ENCODE data around the gene PDK2.
"Not testable (repeated sequence)": the region's sequence is repeated elsewhere in the genome, so short reads cannot be mapped to it uniquely, and the experiment has no call there.

The PDK2 gene

DNA sequence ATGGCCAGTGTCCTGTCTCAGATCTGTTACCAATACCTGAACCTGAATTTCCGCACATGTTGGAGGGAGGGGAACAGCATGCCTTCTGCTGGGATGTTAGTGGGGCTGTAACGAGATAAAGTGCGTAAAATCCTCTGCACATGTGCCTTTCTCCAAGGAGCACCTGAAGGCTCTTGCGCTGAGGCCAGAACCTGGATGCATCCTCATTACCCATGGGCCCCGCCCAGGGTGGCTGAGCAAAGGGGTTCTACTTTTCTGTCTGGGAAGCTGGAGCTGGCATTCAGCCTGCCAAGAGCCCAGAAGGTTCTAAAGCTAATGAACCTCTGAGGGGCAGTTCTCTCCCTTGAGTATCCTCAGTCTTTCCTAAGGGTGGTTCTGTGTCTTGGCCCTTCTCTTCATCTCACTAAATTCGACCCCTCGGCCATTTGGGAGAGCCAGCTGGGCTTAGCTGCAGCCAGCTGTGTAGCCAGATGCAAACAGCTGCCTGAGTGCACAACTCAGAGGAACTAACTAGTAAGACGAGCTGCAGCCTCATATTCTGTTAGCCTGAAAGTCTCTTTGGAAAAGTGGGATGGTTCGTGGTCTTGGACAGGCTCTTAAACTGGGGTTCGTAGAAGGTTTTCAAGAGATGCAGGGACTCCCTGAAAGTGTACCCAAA is 36.7 kb upstream of the PDK2 start:
- no peak for DNase-seq (ENCODE audit: low read depth)

- no peak for DNase-seq (ENCODE audit: low read depth)
Observed at GRCh38 chr17:50059256-50059655, 35.9 kb upstream of the PDK2 start.

GRCh38 chr17:50059759-50060273 is 35.3 kb upstream of the PDK2 start:
- DNase-seq (ENCODE audit: low read depth) = no peak

DNA sequence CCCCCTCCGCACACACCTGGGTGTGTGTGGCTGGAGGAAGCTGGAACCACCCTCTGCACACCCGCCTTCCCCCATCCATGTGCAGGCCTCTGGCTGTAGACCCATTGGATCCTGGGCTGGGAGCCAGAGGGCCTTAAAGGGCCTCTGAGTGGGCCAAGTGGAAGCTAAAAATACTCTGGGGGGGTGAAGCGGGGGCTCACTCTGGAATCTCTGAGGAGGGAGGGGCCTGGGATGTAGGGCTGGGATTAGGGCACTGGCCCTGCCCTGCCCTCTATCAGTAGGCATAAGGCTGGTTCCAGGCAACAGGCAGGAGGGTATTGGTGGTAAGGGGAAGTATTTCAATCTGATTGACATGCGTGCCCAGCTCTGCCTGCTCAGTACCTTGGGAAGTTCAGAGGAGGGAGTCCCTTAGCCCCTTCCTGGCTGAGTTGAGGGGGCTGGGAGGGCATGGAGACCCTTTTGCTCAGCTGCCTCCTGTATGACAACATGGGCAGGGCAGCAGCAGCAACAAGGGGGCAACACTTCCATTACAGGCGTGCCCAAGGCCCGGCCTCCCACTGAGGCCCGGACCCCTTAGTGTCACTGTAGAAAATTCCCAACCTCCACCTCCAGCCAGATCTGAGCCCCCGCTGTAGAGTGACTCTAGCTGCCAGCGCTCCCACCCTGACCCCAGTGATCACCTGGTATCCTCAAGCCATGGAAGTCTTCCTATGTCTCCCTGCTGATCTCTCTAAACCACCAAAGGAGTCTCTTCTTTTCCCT is 34.0 kb upstream of the PDK2 start:
- DNase-seq (ENCODE audit: low read depth) = peak; percentile 61

GRCh38 chr17:50061713-50062045 is 33.5 kb upstream of the PDK2 start:
- not testable (repeated sequence) for DNase-seq (ENCODE audit: low read depth)

DNA sequence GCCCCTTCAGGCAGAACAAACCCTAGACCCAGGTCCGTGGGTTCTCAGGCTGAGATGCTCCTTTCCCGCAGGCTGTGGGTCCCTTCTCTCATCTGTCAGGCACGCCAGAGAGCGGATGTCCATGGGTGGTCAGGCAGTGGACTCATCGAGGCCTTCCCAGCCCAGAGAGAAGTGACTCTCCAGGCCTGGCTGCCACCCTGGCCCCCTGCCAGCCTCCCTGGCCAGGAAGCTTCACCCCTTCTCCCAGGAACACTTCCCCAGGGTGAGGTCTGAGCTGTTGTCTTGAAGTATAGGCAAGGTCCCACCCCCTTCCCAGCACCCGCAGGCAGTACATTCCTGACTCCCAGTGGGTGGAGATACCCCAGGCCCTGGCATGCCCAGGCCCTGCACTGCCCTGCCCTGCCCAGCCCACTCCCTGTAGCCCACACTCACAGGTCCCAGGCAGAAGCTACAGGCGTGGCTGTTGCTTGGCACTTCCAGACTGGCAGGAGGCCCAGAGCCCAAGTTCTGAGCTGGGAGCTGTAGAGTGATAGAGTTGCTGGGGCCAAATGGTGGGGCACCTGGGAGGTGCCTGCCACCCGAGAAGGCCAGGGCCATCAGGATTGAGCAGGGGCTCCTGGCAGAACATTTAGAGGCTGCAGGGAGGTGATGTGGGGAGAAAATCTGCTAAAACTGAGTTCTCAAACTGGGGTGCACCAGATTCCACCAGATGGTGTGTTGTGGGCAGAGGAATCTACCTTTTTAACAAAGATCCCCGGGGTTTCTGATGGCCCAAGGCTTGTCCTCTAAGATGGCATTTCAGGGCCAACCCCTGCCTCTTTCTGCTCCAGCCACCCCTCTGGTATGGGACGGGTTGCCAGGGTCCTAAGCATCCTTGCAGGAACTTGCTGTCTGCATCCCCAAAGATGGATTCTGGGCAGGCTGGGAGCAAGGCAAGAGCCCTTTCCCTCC is 32.6 kb upstream of the PDK2 start:
- DNase-seq (ENCODE audit: low read depth) = no peak

DNA sequence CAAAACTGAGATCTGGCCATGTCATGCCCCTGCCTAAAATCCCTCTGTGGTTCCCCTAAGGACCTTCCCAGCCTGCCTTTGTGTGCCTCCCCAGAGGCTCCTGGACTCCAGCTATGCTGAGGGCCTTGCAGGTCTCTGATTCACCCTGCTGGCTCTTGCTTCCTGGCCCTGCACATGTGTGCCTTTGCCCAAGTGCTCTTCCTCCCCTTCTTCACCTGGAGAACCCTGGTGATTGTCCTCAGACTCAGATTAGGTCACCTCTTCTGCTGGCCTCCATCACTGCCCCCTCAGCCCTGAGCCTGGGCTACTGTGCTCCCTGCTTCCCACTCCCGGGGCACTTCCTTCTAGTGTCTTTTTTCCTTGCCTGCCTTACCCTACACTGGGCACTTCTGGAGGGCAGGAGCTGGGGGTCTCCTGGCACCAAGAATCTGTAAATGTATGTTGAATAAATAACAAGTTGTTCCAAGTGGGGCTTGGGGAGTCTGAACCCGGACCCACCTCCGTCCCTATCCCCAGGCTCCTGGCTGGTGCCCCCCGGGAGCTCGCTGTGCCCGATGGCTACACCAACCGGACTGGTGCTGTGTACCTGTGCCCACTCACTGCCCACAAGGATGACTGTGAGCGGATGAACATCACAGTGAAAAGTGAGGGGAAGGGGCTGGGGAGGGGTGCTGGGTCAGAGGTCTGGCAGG is 31.4 kb upstream of the PDK2 start:
- no peak for DNase-seq (ENCODE audit: low read depth)

DNA sequence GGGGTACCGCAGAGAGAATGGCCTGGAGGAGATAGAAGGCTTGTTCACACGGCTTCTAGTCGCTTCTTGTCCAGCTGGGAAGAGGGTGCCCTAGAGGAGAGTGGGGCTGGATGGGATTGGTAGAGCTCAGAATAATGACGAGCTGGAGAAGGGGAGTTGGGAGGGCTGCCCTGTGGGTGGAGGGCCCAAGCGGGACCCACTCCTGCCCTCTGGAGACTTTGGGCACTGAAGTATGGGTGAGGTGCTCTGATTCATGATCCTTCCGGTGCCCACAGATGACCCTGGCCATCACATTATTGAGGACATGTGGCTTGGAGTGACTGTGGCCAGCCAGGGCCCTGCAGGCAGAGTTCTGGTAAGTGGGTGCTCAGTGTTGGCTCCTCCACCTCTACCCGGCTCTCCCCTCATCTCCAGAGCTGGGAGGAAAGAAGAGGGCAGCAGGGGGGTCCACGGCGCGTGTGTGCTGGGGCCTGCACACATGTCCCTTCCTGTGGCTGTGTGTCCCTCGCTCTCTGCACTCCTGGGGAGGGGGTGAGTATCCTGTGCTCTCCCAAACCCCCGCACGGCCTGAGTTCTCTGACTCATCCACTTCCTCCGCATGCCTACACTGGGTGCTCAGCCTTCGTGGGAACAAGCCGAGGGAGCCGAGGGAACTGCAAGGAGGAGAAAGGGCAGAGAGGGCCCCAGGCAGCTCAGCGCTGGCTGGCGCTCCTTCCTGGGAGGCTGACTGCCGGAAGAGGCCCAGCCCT is 30.7 kb upstream of the PDK2 start:
- peak; percentile 87 for DNase-seq (ENCODE audit: low read depth)

- DNase-seq (ENCODE audit: low read depth) = no peak
Observed at GRCh38 chr17:50065056-50065455, 30.1 kb upstream of the PDK2 start.

DNA sequence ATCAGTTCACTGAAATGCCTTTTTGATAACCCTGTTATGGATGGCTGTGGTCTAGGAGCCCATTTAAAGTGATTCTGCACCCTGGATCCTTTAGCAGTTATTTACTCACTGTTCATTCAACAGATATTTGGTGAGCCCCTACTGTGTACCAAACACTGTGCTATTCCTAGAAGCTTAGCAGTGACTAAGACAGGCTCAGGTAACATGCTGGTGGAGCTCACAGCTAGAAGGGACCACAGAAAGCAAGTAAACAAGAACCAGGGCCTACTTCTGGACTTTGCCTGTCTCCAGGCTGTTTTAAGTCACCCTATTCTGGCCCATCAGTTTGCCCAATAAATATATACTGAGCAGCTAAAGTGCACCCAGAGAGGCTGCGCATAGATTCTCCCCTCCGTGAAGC is 28.2 kb upstream of the PDK2 start:
- DNase-seq (ENCODE audit: low read depth) = no peak

- DNase-seq (ENCODE audit: low read depth) = no peak
Observed at GRCh38 chr17:50067996-50068395, 27.2 kb upstream of the PDK2 start.

GRCh38 chr17:50070908-50071680 is 24.1 kb upstream of the PDK2 start:
- no peak for DNase-seq (ENCODE audit: low read depth)

DNA sequence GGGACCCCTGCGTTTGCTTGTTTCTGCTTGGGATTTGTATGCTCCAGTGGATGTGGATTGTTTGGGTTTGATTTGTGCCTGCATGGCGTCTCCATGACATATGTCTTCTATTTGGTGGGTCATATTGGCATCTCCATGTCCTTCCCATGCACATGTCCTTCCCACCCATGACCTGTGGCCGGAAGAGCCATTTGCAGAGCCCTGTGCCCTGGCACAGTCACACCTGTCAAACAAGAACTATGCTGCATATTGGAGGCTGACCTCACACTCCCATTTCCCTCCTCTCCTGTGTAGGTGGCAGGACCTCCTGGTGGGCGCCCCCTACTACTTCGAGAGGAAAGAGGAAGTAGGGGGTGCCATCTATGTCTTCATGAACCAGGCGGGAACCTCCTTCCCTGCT is 23.5 kb upstream of the PDK2 start:
- no peak for DNase-seq (ENCODE audit: low read depth)

DNA sequence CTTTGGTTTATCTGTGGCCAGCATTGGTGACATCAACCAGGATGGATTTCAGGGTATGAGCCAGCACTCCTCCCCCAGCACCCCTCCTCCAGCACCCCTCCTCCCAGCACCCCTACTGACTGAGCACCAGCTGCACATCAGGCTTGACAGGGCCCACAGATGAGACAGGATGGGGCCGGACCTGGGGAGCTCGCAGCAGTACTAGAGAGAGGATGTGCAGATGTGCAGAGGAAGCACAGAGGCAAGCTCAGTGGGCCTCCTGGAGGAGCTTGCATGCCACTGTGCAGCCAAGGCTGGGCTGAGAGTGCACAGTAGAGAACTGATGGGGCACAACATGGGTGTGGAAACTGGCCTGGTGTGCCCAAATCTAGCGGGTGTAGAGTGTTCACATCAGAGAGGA is 23.0 kb upstream of the PDK2 start:
- DNase-seq (ENCODE audit: low read depth) = no peak

- DNase-seq (ENCODE audit: low read depth) = no peak
Observed at GRCh38 chr17:50072925-50073324, 22.2 kb upstream of the PDK2 start.

- DNase-seq (ENCODE audit: low read depth) = no peak
Observed at GRCh38 chr17:50074227-50074626, 20.9 kb upstream of the PDK2 start.

- DNase-seq (ENCODE audit: low read depth) = no peak
Observed at GRCh38 chr17:50075446-50076032, 19.6 kb upstream of the PDK2 start.

GRCh38 chr17:50076221-50076590 is 18.9 kb upstream of the PDK2 start:
- DNase-seq (ENCODE audit: low read depth) = no peak

DNA sequence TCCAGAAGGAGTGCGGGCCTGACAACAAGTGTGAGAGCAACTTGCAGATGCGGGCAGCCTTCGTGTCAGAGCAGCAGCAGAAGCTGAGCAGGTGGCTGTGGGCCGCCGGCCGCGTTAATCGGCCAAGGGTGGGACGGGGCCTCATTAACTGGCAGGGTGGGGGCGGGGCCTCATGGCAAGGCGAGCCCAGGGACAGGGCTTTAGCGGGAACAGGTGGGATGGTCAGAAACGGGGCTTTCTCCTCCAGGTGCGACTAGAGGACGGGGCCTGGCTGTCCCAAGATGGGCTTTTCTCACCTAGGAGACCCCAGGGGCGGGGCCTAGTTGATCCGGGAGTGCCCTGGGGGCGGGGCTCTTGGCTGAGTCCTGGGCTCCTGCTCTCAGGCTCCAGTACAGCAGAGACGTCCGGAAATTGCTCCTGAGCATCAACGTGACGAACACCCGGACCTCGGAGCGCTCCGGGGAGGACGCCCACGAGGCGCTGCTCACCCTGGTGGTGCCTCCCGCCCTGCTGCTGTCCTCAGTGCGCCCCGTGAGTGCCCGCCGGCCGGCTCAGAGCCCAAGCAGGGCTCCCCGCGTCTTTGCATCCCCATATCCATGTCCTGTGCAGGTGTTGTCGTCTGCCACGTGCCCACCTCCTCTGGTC is 18.4 kb upstream of the PDK2 start:
- no peak for DNase-seq (ENCODE audit: low read depth)

DNA sequence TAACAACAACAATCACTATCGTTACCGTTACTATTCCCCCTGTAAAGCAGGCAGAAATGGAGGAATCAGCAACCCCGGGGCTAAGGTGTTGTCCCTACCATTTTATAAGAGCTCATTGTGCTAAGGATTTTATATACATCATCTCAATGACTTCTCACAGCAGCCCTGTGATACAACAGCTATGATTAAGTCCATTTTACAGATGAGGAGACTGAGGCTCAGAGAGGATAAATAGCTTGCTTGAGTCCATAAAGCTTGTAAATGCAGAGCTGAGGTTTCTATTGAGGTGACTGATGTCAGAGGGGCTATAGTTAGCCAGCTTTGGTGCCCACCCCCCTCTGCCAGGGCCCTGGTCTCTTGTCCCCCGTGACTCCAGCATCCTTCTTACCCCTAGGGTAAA is 16.7 kb upstream of the PDK2 start:
- DNase-seq (ENCODE audit: low read depth) = no peak

Data from stromal cell of bone marrow (primary cell).